ENCODE data around the gene SHISA6. TPM values are rescaled to one million over a fixed set of nuclear protein-coding genes. Genes with fewer than 3 reads are reported as not detected.

Gene SHISA6
- 21.1 and 23.4 TPM in 2 replicates for total RNA-seq (2022)
- percentile 70 among the genes with signal in this experiment for Bru-seq, nascent RNA
- BruChase-seq, experiment 1, labeled RNA remaining after a 2-hour chase: percentile 72 among the genes with signal in this experiment
- percentile 74 among the genes with signal in this experiment for BruChase-seq, experiment 2, labeled RNA remaining after a 6-hour chase
- long read RNA-seq, partial matches to known transcripts: 2 of 38 reads
- long read RNA-seq, other reads (novel, unspliced or antisense): 32 of 38 reads

GRCh38 chr17:11240841-11241610 is at the start of gene SHISA6:
Gene SHISA6, plus strand, starts transcription at chr17:11241213.
- Mint-ChIP-seq H3K9me3 (ENCODE audit: unreplicated experiment) (no peaks in the 10 kb centered on the region), H3K4me3 (ENCODE audit: unreplicated experiment) (peak within 1 kb of the TSS; percentile 70), H3K27me3 (ENCODE audit: insufficient read depth, unreplicated experiment) (no peaks in the 10 kb centered on the region), H3K36me3 (ENCODE audit: insufficient read depth, unreplicated experiment) (peaks cover 27% of the 10 kb centered on the region), H3K27ac (ENCODE audit: unreplicated experiment) (no peak within 1 kb of the TSS), H3K4me1 (ENCODE audit: low read depth, unreplicated experiment) (no peaks in the 10 kb centered on the region)
- H3K9me3 ChIP-seq: no peaks in the 10 kb centered on the region
- no peaks in the 10 kb centered on the region for H3K36me3 ChIP-seq (ENCODE audit: control insufficient read depth, insufficient read depth, low read length)
- intact Hi-C loops (cut with micrococcal nuclease; ENCODE audit: unreplicated experiment): loop anchor here (5.0 kb wide), 1 partner anchor 64 kb away; no protein-coding TSS in a partner anchor
- BruUV-seq (replicated peaks): no TSS peak
- peak within 1 kb of the TSS; percentile 52 for H3K4me3 ChIP-seq (ENCODE audit: low read depth, low read length)
- peak in 1 of 2 experiments; percentile 7 for DNase-seq
- CTCF ChIA-PET: no interaction called here
- no peak for TF ChIP-seq CTCF (IDR thresholded peaks at IDR 0.05; ENCODE audit: insufficient read depth in 1 of 2, low read depth in 1 of 2, low read length in 1 of 2, severe bottlenecking in 1 of 2, unreplicated experiment in 1 of 2)
- H3K27me3 ChIP-seq (replicated peaks; ENCODE audit: control insufficient read depth, insufficient read depth, low read length): no peaks in the 10 kb centered on the region
- H3K4me1 ChIP-seq: no peaks in the 10 kb centered on the region
- POLR2A ChIA-PET: interaction anchor here (0.6 kb wide), 2 partner anchors 100 to 309 kb away, joined by 6 to 7 read pairs; no protein-coding TSS in a partner anchor

GRCh38 chr17:11195801-11196200 is 45.2 kb upstream of the SHISA6 start:
- intact Hi-C loops (cut with micrococcal nuclease; ENCODE audit: unreplicated experiment): no loop called here
- Mint-ChIP-seq H3K9me3 (ENCODE audit: unreplicated experiment) (no peaks in the 10 kb centered on the region), H3K27ac (ENCODE audit: unreplicated experiment) (no peak overlapping the region), H3K27me3 (ENCODE audit: insufficient read depth, unreplicated experiment) (no peaks in the 10 kb centered on the region), H3K4me1 (ENCODE audit: low read depth, unreplicated experiment) (no peaks in the 10 kb centered on the region), H3K36me3 (ENCODE audit: insufficient read depth, unreplicated experiment) (no peaks in the 10 kb centered on the region), H3K4me3 (ENCODE audit: unreplicated experiment) (no peak overlapping the region)
- no peak for DNase-seq
- Histone ChIP-seq H3K4me3 (ENCODE audit: low read depth, low read length) (no peak overlapping the region), H3K4me1 (no peaks in the 10 kb centered on the region), H3K27me3 (replicated peaks; ENCODE audit: control insufficient read depth, insufficient read depth, low read length) (no peaks in the 10 kb centered on the region), H3K9me3 (no peaks in the 10 kb centered on the region), H3K36me3 (ENCODE audit: control insufficient read depth, insufficient read depth, low read length) (no peaks in the 10 kb centered on the region)
- BruUV-seq (replicated peaks): no TSS peak
- POLR2A ChIA-PET: no interaction called here
- CTCF ChIA-PET: no interaction called here
- no peak for TF ChIP-seq CTCF (IDR thresholded peaks at IDR 0.05; ENCODE audit: insufficient read depth in 1 of 2, low read depth in 1 of 2, low read length in 1 of 2, severe bottlenecking in 1 of 2, unreplicated experiment in 1 of 2)

- H3K27me3 ChIP-seq (replicated peaks; ENCODE audit: control insufficient read depth, insufficient read depth, low read length): no peaks in the 10 kb centered on the region
- H3K27me3 Mint-ChIP-seq (ENCODE audit: insufficient read depth, unreplicated experiment): no peaks in the 10 kb centered on the region
- CTCF ChIA-PET: no interaction called here
These were observed 36.0 kb upstream of the SHISA6 start for GRCh38 chr17:11204991-11205390.

More at GRCh38 chr17:11204991-11205390, 36.0 kb upstream of the SHISA6 start:
- no peak for DNase-seq
- H3K4me3 Mint-ChIP-seq (ENCODE audit: unreplicated experiment): no peak overlapping the region
- Histone ChIP-seq H3K4me3 (ENCODE audit: low read depth, low read length) (no peak overlapping the region), H3K4me1 (no peaks in the 10 kb centered on the region), H3K36me3 (ENCODE audit: control insufficient read depth, insufficient read depth, low read length) (no peaks in the 10 kb centered on the region), H3K9me3 (no peaks in the 10 kb centered on the region)
- intact Hi-C loops (cut with micrococcal nuclease; ENCODE audit: unreplicated experiment): no loop called here
- no TSS peak for BruUV-seq (replicated peaks)
- peaks cover 6% of the 10 kb centered on the region for H3K4me1 Mint-ChIP-seq (ENCODE audit: low read depth, unreplicated experiment)
- no peak overlapping the region for H3K27ac Mint-ChIP-seq (ENCODE audit: unreplicated experiment)
- TF ChIP-seq CTCF (IDR thresholded peaks at IDR 0.05; ENCODE audit: insufficient read depth in 1 of 2, low read depth in 1 of 2, low read length in 1 of 2, severe bottlenecking in 1 of 2, unreplicated experiment in 1 of 2): no peak
- H3K36me3 Mint-ChIP-seq (ENCODE audit: insufficient read depth, unreplicated experiment): no peaks in the 10 kb centered on the region
- H3K9me3 Mint-ChIP-seq (ENCODE audit: unreplicated experiment): no peaks in the 10 kb centered on the region
- POLR2A ChIA-PET: no interaction called here
